Measurements from ENCODE around the gene PAK1.

DNA sequence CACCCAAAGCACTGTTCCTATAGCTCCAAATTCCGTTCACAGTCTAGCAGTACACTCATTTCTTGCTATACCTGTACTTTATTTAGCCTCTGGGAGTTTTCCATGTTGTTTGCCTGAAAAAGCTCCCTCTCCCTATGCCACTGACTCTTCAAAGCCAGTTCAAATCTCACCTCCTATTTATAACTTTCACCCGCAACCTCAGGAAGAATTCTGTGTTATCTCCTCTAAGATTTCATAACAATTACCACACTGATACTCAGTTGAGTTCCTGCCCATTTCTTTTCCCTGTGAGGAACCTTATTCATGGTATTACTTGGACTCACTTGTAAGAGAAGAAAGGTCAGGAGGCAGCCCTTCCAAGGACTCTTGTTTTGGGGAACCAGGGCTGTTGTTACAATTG lies 197.6 kb downstream of the PAK1 start:
- TF ChIP-seq ZFX (IDR thresholded peaks at IDR 0.05; ENCODE audit: borderline replicate concordance): no peak
- TF ChIP-seq, protein P1, sequence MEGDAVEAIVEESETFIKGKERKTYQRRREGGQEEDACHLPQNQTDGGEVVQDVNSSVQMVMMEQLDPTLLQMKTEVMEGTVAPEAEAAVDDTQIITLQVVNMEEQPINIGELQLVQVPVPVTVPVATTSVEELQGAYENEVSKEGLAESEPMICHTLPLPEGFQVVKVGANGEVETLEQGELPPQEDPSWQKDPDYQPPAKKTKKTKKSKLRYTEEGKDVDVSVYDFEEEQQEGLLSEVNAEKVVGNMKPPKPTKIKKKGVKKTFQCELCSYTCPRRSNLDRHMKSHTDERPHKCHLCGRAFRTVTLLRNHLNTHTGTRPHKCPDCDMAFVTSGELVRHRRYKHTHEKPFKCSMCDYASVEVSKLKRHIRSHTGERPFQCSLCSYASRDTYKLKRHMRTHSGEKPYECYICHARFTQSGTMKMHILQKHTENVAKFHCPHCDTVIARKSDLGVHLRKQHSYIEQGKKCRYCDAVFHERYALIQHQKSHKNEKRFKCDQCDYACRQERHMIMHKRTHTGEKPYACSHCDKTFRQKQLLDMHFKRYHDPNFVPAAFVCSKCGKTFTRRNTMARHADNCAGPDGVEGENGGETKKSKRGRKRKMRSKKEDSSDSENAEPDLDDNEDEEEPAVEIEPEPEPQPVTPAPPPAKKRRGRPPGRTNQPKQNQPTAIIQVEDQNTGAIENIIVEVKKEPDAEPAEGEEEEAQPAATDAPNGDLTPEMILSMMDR (IDR thresholded peaks at IDR 0.05): no peak
